Ovary (tissue), 3 donors: ENCODE data around the gene BBOF1.

Experiments used
- CTCF ChIP-seq, 3 donors: fragments of 450-650 bp in 2 of 3; fragments of 200-600 bp in 1 of 3; IDR thresholded peaks; one replicate each; pipeline versions ENCODE4 v1.5.1 to v1.8.0; 2016 to 2022; ENCODE audit warnings: antibody characterized with exemption in 3 of 3, mild to moderate bottlenecking in 1 of 3
- EP300 ChIP-seq: sonication (generic); formaldehyde crosslinking; IDR thresholded peaks from one replicate; pipeline ENCODE4 v1.6.1; 2017; ENCODE audit warnings: antibody characterized with exemption
- POLR2A ChIP-seq: fragments of 450-650 bp; IDR thresholded peaks from one replicate; pipeline ENCODE4 v1.6.1; 2017; ENCODE audit warnings: antibody characterized with exemption, mild to moderate bottlenecking, moderate library complexity
- donor health status: DM: no; HTN: no; CAD: no.

- TF ChIP-seq CTCF (IDR thresholded peaks at IDR 0.05) (no peak), POLR2A (no peak), EP300 (no peak)
Observed at GRCh38 chr14:74064426-74064825, 45.3 kb downstream of the BBOF1 start.
